ENCODE data around the gene CAPN7. TPM values are rescaled to one million over a fixed set of nuclear protein-coding genes. Genes with fewer than 3 reads are reported as not detected.
"Not testable (repeated sequence)": the region's sequence is repeated elsewhere in the genome, so short reads cannot be mapped to it uniquely, and the experiment has no call there.

CAPN7 gene
- polyA plus RNA-seq = 10 to 100 TPM; 10.3 to 17.9 (median 12.7) TPM

DNA sequence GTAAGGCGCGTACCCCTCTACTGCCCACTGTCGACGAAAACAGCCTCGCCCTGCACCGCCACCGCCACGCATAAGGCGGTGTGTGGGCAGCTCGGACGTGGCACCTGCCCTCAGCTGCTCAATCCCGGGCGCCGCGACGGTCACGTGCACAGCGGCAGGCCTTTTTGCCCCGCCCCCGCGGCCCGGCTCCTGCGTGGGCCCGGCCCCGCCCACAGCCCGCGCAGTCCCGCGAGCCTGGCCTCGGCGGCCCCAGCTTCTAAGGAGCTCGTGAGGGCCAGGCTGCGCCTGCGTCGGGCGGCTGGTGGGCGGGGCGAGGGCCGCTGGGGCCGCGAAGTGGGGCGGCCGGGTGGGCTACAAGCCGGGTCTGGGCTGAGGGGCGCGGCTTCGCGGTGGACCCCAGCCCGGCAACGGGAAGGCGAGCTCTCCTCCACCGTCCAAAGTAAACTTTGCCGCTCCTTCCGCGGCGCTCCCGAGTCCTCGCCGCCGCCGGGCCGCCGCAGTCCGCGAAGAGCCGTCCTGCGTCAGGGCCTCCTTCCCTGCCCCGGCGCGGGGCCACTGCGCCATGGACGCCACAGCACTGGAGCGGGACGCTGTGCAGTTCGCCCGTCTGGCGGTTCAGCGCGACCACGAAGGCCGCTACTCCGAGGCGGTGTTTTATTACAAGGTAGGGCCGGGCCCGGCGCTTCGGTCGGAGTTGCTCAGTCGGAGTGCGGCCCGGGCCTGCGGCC, at the start of gene CAPN7:
Gene CAPN7 (plus strand): TSS at position 313 of the 728 bp plus-strand sequence. CDS start 250 bp downstream, at position 563.
- WGBS, 3 donors = 0 to 1% (median 0%) methylated on average over 74 to 92 of the region's 92 CpGs
- H3K27ac ChIP-seq (ENCODE audit: low read depth, low read length) = peak within 1 kb of the TSS; percentile 51

DNA sequence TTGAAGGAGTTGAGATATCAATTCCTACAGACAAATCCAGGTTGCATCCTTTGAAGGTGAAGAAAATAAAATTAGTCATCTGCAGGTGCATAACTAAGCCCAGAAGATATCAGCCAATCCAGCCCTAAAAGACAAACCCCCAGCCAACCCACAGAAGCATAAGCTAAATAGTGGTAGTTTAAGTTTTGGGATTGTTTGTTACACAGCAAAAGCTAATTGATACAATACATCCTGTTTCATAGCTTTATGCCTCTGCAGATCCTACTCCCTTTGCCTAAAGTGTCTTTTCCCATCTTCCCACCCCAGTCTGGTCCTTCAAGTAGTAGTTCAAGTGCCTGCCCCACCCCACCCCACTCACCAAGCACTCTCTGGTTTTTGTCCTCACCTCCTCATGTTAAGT, 48.6 kb upstream of the CAPN7 start:
- no peak overlapping the region for H3K27ac ChIP-seq (ENCODE audit: low read depth, low read length)

DNA sequence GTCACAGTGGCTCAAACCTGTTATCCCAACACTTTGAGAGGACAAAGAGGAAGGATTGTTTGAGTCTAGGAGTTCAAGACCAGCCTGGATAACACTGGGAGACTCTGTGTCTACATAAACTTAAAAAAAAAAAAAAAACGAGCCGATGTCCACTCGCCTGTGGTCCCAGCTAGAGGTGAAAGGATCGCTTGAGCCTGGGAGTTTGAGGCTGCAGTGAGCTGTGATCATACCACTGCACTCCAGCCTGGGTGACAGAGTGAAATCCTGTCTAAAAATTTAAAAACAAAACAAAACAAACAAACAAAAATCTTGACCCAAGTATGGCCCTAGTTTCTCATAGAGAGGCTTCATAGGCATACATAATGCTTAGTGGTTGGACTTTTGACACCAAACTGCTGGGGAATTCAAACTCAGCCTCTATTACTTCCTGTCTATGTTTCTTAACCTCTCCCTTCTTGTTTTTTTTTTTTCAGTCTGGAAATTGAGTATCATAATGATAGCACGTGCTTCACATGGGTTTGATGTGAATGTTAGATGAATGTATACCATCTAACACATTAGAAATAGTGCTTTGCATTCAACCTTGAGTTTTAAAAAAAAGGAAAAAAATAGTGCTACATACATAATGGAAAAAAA, 46.4 kb upstream of the CAPN7 start:
- no peak overlapping the region for H3K27ac ChIP-seq (ENCODE audit: low read depth, low read length)
- WGBS, 3 donors = 67 to 82% (median 73%) methylated on average over 5 of the region's 5 CpGs

DNA sequence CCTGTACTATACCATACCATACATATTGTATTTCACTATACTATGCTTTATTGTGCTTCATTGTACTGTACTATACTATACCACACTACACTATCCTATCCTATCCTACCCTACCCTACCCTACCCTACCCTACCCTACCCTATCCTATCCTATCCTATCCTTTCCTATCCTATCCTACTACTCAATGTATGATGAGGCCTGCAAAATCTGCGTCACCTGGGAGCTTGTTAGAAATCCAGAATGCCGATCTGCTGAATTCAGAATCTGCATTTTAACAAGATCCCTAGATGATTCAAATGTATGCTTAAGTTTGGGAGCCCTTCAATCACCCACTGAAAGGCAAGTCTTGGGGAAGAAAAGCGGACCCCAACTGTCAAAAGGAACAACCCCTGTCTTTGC, 45.4 kb upstream of the CAPN7 start:
- WGBS, 3 donors = 77 to 82% (median 81%) methylated on average over 3 of the region's 3 CpGs
- no peak overlapping the region for H3K27ac ChIP-seq (ENCODE audit: low read depth, low read length)

DNA sequence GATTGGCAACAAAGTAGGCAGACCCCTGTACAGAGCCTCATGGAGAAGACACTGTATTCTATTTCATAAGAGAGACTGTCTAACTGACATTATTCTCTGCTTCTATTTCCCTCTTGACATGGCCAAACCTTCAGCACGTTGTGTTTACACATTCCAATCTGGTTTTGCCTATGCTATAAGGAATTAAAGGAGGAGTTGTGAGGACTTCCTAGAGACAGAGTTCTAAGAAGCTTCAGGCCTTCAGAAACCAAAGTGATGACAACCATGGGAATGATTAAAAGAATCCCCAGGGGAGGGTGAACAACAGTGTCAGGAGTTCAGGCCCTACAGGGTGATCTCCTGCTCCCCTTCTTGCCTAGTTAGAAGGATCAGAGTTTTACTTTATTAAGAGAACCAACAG, 44.9 kb upstream of the CAPN7 start:
- WGBS, 3 donors = 56 to 67% (median 62%) methylated on average over 1 of the region's 1 CpG
- H3K27ac ChIP-seq (ENCODE audit: low read depth, low read length) = no peak overlapping the region

DNA sequence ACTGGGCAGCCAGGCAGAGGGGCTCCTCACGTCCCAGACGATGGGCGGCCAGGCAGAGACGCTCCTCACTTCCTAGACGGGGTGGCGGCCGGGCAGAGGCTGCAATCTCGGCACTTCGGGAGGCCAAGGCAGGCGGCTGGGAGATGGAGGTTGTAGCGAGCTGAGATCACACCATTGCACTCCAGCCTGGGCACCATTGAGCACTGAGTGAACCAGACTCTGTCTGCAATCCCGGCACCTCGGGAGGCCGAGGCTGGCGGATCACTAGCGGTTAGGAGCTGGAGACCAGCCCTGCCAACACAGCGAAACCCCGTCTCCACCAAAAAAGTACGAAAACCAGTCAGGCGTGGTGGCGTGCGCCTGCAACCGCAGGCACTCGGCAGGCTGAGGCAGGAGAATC, 42.4 kb upstream of the CAPN7 start:
- 90 to 95% (median 95%) methylated on average over 13 to 21 of the region's 24 CpGs for WGBS, 3 donors
- not testable (repeated sequence) for H3K27ac ChIP-seq (ENCODE audit: low read depth, low read length)

DNA sequence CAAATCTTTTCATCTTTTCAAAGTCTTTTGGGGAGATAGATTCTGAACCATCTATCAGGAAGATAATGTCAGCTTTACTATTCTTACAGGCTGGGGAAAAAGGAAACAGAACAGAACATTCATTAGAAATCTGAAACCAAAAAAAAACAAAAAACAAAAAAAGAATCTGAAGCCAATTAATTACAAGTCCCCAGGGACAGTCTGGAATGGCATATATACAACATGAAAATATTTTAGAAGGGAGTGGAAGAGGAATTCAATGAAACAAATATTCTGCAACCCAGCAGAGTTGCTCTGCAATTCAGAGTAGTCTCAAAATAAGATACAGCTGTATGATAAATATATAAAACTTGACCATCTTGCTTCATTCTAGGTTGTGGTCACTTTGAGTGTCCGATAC, 41.7 kb upstream of the CAPN7 start:
- H3K27ac ChIP-seq (ENCODE audit: low read depth, low read length) = no peak overlapping the region
- WGBS, 3 donors = 67 to 88% (median 81%) methylated on average over 1 of the region's 1 CpG

DNA sequence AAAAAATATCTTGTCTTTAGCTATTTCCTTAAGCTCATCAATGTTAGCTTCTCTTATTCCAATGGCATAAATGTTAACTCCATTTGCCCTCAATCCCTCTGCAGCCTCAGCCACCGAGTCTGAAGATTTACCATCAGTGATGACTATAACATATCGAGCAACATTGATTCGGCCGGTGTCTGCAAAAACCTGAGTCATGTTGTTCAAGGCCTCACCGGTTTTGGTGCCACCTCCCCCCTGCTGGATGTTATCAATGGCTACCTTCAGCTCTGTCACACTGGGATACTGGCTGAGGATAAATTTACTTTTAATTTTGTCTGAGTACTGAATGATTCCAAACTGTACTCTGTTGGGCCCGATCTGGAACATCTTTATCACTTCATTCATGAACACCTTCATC, 41.0 kb upstream of the CAPN7 start:
- no peak overlapping the region for H3K27ac ChIP-seq (ENCODE audit: low read depth, low read length)
- WGBS, 3 donors = 83 to 94% (median 94%) methylated on average over 6 of the region's 6 CpGs

DNA sequence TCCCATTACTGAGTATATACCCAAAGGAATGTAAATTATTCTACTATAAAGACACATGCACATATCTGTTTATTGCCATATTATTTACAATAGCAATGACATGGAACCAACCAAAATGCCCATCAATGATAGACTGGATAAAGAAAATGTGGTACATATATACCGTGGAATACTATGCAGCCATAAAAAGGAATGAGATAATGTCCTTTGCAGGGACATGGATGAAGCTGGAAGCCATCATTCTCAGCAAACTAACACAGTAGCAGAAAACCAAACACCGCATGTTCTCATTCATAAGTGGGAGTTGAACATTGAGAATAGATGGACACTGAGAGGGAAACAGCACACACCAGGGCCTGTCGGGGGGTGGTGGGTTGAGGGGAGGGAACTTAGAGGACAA, 39.7 kb upstream of the CAPN7 start:
- 91 to 99% (median 94%) methylated on average over 3 of the region's 3 CpGs for WGBS, 3 donors
- H3K27ac ChIP-seq (ENCODE audit: low read depth, low read length) = not testable (repeated sequence)

DNA sequence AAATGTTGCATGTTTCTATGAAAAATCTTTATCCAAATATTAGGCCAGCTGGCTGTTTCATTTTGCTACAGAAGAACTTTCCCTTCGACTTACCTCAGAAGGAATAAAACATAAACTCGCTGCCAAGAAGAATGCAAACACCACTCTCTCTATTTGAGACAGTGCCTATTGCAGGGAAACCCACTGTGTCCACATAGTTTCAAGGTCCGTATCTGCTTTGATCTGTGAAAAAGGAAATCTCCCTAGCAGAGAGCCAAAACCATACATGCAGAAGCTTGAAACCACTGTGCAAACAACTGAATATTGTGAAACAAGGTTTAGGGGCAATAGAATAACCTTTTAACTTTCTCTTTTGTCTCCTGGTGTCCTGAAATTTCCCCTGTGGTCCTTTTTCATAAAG, 35.0 kb upstream of the CAPN7 start:
- no peak overlapping the region for H3K27ac ChIP-seq (ENCODE audit: low read depth, low read length)
- WGBS, 3 donors = 26 to 39% (median 34%) methylated on average over 3 of the region's 3 CpGs

DNA sequence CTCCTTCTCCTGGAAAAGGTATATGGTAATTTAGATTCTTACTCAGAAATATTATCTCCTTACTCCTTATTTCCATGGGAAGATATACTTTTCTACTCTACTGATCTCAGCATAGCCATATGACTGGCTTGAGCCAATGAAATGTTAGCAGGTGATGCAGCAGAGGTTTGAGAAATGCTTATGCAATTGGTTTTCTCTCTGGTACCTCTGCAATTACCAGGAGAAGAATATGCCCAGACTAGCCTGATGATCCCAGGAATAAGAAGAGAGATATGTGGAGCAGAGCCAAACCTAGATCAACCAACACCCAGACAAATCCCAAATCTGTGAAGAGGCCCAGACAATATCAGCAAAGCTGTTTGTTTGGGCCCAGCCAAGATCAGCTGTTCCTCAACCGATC, 33.2 kb upstream of the CAPN7 start:
- 70 to 91% (median 86%) methylated on average over 1 of the region's 1 CpG for WGBS, 3 donors
- no peak overlapping the region for H3K27ac ChIP-seq (ENCODE audit: low read depth, low read length)

DNA sequence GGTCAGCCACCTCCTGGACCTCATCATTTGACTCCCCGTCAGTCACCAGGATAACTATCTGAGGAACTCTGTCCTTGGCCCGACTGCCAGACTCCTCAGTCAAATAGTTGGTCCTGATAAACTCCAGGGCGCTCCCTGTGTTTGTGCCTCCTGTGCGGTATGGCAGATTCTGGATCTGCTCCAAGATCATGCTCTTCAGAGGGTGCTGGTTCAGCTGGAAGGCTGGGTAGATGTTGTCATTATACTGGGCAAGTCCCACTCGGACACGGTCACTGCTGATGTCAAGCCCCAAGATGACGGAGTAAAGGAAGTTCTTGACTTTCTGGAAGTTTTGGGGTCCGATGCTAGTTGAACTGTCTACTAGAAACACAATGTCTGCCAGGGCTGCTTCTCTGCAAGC, 31.1 kb upstream of the CAPN7 start:
- H3K27ac ChIP-seq (ENCODE audit: low read depth, low read length) = no peak overlapping the region
- 67 to 91% (median 79%) methylated on average over 8 of the region's 8 CpGs for WGBS, 3 donors

DNA sequence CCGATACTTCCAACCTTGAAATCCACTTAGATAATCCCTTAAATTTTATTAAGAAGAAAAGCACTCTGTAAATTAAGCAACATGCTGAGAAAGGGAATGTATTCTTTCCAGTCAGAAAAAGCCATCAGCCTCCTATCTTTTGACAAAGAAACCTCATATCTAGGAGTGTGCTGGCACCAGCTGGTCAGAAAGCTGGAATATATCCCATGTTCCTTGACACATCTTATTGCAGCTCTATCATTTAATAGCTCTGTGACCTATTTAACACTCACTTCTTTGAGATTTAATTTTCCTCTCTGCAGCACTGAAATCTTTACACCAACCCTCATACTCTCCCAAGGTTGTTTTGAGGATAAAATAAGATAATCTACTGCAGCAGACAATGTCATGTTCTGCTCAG, 30.4 kb upstream of the CAPN7 start:
- 79 to 98% (median 90%) methylated on average over 1 of the region's 1 CpG for WGBS, 3 donors
- no peak overlapping the region for H3K27ac ChIP-seq (ENCODE audit: low read depth, low read length)

DNA sequence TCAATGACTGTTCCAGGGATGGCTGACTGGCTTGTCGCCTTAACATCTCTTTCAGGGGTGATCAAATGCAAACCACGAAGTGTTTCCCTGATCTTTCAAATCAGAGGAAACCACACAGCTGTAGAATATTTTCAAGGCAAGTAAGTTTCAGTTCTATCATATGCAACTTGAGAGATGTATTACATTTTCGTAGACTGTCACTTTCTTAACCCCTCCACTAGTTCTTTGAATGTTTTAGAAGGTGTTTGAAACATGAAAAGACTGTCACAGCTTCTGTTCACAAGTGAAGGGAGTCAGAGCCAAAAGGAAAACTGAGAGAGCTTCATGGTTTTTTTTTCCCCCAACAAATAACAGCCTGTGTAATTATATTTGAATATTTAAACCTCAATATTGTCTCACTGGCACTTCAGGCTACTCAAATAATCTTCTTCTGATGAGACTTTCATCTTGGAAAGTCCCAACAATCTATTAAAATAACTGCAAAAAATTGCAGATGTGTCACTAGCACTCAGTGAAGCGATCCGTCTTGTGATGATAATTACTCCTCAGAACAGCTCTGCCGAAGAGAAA, 25.9 kb upstream of the CAPN7 start:
- H3K27ac ChIP-seq (ENCODE audit: low read depth, low read length) = no peak overlapping the region
- 44 to 62% (median 51%) methylated on average over 6 of the region's 6 CpGs for WGBS, 3 donors

DNA sequence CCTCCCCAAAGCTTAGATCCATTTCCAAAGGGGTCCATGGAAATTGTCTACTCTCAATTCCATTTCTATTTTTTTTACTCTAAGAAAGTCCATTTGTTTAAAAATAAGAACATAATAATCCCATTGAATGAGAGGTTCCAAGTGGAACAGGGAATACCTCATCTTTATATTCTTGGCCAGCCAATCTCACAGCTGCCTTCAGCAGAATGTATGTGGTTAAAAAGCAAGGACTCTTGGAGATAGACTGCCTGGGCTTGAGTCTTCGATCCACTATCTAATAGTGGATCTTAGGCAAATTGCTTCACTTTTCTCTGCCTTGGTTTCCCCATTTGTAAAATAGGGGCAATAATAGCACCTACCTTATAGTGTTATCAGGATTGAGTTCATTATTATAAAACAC, 24.5 kb upstream of the CAPN7 start:
- no peak overlapping the region for H3K27ac ChIP-seq (ENCODE audit: low read depth, low read length)
- WGBS, 3 donors = 81 to 88% (median 86%) methylated on average over 1 of the region's 1 CpG

DNA sequence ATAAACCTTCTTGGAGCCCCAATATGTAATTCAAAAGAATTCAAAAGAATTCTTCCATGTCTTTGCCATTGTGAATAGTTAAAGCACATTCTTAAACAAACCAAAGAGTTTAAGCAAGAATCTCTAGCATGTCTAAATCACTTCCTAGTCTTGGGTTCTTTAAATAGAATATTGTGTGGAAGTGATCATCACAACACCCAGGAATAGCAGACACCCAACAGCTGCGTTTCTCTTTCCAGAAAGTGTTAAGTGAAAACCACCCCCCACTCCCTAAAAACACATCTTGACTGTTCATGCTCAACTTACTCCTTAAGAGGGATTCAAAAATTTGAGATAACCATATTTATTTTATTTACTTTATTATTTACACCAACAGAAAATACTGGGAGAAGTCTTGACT, 24.1 kb upstream of the CAPN7 start:
- WGBS, 3 donors = 76 to 84% (median 80%) methylated on average over 1 of the region's 1 CpG
- no peak overlapping the region for H3K27ac ChIP-seq (ENCODE audit: low read depth, low read length)

DNA sequence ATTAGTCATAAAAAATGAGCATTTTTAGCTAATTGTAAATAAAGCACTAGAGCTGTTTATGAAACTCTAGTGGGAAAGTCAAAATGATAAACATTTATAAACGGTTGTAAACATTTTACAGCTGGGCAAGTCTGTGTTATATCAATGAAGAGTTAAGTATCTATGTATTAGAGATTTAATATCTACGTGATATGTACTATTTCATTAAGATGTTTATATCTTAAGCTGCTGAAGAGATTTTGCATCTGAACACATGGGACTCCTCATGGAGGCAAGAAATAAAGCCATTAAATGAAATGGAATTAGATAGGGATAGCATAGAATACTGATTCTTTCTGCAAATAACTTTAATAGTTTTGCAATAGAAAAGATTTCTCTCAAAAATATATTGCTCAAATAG, 23.0 kb upstream of the CAPN7 start:
- WGBS, 3 donors = 74 to 79% (median 76%) methylated on average over 2 of the region's 2 CpGs
- H3K27ac ChIP-seq (ENCODE audit: low read depth, low read length) = no peak overlapping the region

DNA sequence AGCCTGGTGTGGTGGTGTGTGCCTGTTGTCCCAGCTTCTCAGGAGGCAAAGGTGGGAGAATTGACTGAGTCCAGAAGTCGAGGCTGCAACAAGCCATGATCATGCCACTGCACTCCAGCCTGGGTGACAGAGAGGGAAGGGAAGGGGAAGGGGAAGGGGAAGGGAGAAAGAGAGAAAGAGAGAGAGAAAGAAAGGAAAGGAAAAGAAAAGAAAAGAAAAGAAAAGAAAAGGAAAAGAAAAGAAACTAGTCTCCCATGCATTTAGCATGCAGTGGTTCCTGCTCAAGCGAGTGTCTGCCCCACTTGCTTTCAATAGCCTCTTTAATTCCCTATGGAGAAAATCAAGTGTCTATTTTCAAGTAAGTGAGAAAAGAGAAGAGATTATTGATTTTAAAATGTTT, 20.6 kb upstream of the CAPN7 start:
- H3K27ac ChIP-seq (ENCODE audit: low read depth, low read length) = no peak overlapping the region
- WGBS, 3 donors = 81 to 89% (median 83%) methylated on average over 2 of the region's 2 CpGs

DNA sequence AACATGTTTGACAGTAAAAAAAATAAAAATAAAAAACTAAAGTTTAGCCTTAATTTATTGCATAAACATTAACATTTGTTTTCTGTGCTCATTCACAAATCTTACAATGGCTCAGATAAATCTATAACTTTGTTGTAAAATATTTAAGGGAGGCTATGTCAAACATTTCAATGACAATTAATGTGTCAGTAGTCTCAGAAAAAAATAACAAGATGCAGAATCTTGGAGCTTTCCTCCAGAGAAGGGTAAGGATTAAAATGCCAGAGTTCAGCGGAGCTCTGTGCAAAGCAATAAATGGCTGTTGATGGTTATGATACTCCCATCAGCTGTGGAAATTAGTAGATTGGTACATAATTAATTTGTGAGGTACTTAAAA, 20.0 kb upstream of the CAPN7 start:
- no peak overlapping the region for H3K27ac ChIP-seq (ENCODE audit: low read depth, low read length)
- WGBS, 3 donors = 79 to 95% (median 88%) methylated on average over 1 of the region's 1 CpG

Data from adipose tissue (tissue), 3 donors.